Stimulated activated CD4-positive, alpha-beta T cell treated with anti-CD3 and anti-CD28 coated beads, Interleukin-1b, Interleukin-23, amount 100 ng/mL, for 4 hours (primary cell): ENCODE measurements around the gene C16orf74.

Source experiments
- DNase-seq, 2 donors: peaks; one replicate each; pipeline ENCODE4 v3.0.0-alpha.2; 2020; ENCODE audit warnings: low read depth in 2 of 2

The C16orf74 gene

DNA sequence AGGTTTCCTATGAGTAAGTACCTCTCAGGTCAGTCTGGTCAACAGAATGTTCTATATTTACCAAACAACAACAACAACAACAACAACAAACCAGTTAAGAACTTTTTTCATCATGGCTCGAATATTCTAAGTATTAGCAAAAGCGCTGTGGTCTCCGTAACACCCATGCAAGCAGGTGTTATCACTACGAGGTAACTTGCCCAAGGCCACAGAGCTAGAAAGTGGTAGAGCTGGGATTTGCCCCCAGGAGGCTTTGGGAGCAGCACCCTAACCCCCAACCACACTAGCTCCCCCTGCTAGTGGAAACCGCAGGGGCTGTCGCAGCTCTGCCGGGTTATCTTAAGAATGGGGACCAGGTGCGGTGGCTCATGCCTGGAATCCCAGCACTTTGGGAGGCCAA lies 23.9 kb upstream of the C16orf74 start:
- no peak for DNase-seq

DNA sequence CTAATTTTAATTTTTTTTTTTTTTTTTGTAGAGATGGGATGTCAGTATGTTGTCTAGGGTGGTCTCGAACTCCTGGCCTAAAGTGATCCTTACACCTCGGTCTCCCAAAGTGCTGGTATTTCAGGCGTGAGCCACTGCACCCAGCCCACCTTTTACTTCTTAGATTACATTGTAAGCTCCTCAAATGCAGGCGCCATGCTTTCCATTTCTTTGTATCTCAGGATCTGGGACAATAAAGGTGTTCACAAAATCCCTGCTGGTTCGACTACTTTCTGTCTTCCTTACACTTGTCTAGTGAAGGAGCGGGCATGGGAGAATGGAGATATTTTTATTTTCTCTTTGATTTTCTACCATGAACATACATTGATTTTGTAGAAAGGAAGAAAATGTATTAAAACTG lies 23.2 kb upstream of the C16orf74 start:
- DNase-seq, result no peak

DNA sequence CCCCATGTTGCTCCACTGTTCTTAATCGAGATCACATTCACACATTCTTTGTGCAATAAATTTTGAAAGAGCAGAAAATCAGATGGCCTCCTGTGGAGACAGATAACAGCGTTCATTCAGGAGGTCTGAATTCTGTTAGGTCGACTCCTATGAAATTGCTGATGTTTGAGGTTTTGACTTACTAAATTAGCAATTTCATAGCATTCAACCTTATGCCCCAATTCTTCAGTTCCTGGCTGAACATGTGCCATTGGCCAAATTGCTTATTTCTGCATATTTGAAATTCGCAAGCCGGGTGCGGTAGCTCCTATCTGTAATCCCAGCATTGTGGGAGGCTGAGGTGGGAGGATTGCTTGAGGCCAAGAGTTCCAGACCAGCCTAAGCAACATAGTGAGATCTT lies 22.1 kb upstream of the C16orf74 start:
- no peak for DNase-seq

GRCh38 chr16:85770741-85771140 lies 19.8 kb upstream of the C16orf74 start:
- no peak for DNase-seq

DNA sequence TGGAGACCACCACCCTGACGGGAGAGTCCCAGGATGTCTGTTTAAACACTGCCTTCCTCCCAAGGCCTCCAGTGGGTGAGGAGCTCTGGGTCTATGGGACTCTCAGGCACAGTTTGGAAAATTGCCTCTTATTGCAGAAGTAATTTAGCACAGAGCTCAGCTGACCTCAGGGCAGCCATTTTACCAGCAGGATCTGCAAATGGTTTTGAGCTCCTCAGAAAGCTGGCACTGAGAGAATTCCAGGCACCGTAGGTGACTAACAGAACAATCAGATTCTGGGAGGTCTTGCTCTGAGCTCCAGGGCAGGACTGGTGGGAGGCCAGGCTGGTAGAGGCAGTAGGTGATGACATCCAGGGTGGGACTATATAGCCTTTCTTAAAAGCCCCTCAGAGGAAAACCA lies 17.3 kb upstream of the C16orf74 start:
- no peak for DNase-seq

DNA sequence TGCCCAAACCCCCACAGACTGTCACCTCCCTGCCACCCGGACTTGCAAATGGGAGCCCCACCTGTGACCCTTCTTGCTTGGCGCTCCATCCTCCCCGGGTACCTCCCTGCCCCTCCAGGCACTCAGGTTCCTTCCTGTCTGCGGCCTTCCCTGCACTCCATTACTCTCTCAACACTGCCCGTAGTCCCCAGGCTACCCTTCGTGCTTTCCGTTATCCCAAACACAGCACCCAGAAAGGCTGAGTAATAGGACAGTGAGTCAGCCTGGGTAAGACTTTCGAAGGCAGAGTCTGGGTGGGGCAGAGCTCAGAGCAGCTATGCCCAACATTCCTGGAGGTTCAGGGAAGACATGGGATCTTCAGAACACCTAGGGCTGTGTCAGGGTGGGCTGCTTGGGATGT lies 16.6 kb upstream of the C16orf74 start:
- no peak for DNase-seq

DNA sequence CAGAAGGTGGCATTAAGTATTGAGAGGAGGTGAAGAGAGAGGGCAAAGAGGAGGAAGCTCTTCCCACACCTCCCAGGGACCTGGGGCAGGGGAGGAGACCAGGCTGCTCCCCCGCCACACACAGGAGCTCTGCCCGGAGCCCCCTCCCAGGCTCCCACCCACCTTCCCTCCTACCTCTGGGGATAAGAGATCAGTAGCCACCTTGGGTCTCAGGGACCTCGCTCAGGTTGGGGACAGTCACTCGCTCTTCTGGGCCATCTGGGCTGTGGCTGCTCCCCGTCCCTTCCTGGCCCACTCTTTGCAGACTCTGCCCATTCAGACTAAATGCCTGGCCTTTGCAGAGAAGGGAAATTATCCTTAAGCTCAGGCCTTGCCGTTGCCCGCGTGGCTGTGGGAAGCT lies 14.9 kb upstream of the C16orf74 start:
- no peak for DNase-seq

- DNase-seq, result no peak
Observed at GRCh38 chr16:85765211-85765610, 14.3 kb upstream of the C16orf74 start.

DNA sequence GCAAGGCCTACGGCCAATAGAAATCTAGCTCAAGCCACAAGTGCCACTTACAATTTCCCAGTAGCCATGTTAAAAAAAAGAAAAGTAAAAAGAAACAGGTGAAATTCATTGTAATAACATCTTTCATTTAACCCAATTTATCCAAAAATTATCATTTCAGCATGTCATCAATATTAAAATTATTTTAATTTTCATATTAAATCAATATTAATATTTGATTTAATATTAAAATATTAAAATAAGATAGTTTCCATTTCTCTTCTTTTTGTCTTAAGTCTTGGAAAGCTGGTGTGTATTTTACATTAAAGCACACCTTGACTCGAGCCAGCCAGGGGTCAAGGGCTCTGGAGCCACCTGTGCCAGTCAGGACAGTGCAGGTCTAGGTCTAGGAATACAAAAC lies 12.7 kb upstream of the C16orf74 start:
- DNase-seq, result no peak

- DNase-seq, result no peak
Observed at GRCh38 chr16:85762970-85763369, 12.1 kb upstream of the C16orf74 start.

- no peak for DNase-seq
Observed at GRCh38 chr16:85761861-85762260, 11.0 kb upstream of the C16orf74 start.

GRCh38 chr16:85759631-85760419 lies 8.9 kb upstream of the C16orf74 start:
- DNase-seq, result no peak

DNA sequence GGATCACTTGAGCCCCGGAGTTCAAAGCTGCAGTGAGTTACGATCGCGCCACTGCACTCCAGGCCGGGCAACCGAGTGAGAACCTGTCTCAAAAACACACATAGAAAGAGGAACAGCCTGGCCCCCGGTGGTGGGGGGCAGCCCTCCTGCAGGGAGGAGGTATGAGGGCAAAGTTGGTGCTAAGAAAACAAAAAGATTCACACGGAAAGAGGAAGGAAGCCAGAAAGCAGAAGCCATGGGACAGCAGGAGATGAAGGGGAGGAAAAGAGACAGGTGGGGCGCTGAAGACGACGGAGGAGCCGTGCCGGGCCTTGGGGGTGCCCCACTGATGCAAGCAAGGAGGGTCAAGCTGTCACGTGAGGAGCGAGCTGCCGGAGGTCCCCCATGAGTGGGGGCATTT lies 8.2 kb upstream of the C16orf74 start:
- no peak for DNase-seq

- DNase-seq, result no peak
Observed at GRCh38 chr16:85757341-85757822, 6.5 kb upstream of the C16orf74 start.

- no peak for DNase-seq
Observed at GRCh38 chr16:85755929-85756768, 5.3 kb upstream of the C16orf74 start.

DNA sequence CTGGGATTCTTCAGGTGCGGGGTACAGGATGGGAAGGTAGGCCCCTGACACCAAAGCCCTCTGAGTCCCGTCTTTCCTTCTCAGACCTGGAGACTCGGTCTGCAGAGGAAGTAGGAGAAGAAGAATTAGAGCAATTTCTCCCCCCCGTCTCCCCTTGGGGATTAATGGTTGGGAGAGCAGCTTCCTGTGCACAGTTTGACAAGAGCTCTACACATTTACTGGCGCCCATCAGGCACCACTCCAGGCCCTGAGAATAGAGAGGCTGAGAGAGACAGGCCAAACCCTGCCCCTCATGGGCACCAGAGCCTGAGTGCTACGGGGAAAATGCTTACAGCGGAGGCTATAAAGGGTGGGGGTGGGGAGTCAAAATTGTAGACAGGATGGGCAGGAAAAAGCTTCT lies 3.5 kb upstream of the C16orf74 start:
- no peak for DNase-seq

GRCh38 chr16:85753976-85754375 lies 3.1 kb upstream of the C16orf74 start:
- DNase-seq, result no peak

- DNase-seq, result no peak
Observed at GRCh38 chr16:85753559-85753958, 2.7 kb upstream of the C16orf74 start.

- no peak for DNase-seq
Observed at GRCh38 chr16:85752511-85753420, 1.9 kb upstream of the C16orf74 start.

GRCh38 chr16:85751698-85752501 lies 1.0 kb upstream of the C16orf74 start:
- DNase-seq, result no peak
